Upper lobe of left lung (tissue), 4 donors: Measurements from ENCODE around the gene PRDX3.

Experiments
- POLR2A ChIP-seq, 4 donors: fragments of 450-650 bp; IDR thresholded peaks; one replicate each; pipeline ENCODE4 v1.5.1; 2016 to 2017; ENCODE audit warnings: antibody characterized with exemption in 4 of 4, mild to moderate bottlenecking in 2 of 4
- POLR2AphosphoS5 ChIP-seq, 2 donors: sonication (generic); formaldehyde crosslinking; IDR thresholded peaks; one replicate each; pipeline ENCODE4 v1.5.1; 2017; ENCODE audit warnings: antibody characterized with exemption in 2 of 2
- TF ChIP-seq, protein P1 (sequence below), 6 experiments: fragments of 450-650 bp in 4 of 6; fragments of 200-600 bp in 2 of 6; sonication (generic) in 2 of 6; IDR thresholded peaks; one replicate each; pipeline ENCODE4 v1.5.1; 2016 to 2019; ENCODE audit warnings: antibody characterized with exemption in 6 of 6

GRCh38 chr10:119227825-119228224 is 49.2 kb upstream of the PRDX3 start:
- TF ChIP-seq POLR2A (IDR thresholded peaks at IDR 0.05) = no peak
- TF ChIP-seq, protein P1, sequence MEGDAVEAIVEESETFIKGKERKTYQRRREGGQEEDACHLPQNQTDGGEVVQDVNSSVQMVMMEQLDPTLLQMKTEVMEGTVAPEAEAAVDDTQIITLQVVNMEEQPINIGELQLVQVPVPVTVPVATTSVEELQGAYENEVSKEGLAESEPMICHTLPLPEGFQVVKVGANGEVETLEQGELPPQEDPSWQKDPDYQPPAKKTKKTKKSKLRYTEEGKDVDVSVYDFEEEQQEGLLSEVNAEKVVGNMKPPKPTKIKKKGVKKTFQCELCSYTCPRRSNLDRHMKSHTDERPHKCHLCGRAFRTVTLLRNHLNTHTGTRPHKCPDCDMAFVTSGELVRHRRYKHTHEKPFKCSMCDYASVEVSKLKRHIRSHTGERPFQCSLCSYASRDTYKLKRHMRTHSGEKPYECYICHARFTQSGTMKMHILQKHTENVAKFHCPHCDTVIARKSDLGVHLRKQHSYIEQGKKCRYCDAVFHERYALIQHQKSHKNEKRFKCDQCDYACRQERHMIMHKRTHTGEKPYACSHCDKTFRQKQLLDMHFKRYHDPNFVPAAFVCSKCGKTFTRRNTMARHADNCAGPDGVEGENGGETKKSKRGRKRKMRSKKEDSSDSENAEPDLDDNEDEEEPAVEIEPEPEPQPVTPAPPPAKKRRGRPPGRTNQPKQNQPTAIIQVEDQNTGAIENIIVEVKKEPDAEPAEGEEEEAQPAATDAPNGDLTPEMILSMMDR (IDR thresholded peaks at IDR 0.05) = no peak
- TF ChIP-seq POLR2AphosphoS5 (IDR thresholded peaks at IDR 0.05) = no peak
